GM18909 (cell line): ENCODE measurements around the gene SLC15A3.
"Not testable (repeated sequence)": the region's sequence is repeated elsewhere in the genome, so short reads cannot be mapped to it uniquely, and the experiment has no call there.

ENCODE experiments used
- ATAC-seq: cut with Tn5 transposase; IDR thresholded peaks from one replicate; pipeline ENCODE4 v1.9.1; 2021; ENCODE audit warnings: mild to moderate bottlenecking; ENCODE audit not compliant: unreplicated experiment, poor library complexity

Gene SLC15A3

GRCh38 chr11:60977836-60978235, 25.9 kb upstream of the SLC15A3 start:
- ATAC-seq, result no peak

DNA sequence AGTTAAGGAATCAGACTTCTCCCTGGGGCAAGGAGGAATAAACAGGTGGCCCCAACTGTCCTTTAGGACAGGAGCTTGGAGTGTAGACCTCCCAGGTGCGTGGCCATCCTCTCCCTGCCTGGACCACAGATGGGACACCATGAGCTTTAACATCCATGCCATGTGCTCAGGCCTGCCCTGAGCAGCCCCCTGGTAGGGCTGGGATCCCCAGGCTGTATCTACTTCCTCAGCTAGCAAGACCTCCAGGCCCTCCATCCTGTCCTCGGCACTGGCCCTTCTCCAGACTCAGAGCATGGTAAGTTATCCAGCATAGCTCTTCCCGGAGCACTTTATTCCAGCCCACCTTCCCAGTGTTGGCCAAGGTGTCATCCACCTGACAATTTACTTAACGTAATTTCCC, 25.2 kb upstream of the SLC15A3 start:
- ATAC-seq, result no peak

DNA sequence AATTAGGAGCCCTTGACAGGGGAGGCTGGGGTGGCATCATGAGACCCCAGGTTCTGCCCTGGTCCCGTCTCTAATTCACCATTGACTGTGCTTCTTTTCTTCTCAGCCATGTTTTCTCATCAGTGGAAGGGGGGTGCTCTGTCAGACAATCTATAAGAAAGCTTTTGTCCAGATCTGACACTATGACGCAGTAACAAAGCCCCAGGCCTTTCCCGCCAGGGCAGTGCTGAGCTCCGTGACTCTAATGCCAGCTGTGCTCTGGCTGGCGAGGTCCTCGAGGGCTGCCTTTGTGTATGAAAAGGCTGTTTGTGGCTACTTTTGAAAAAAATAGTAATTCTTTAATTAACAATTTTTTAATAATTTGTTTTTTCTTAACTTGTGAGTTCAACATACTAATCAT, 22.8 kb upstream of the SLC15A3 start:
- no peak for ATAC-seq

GRCh38 chr11:60974316-60974715, 22.3 kb upstream of the SLC15A3 start:
- not testable (repeated sequence) for ATAC-seq

GRCh38 chr11:60973699-60974098, 21.7 kb upstream of the SLC15A3 start:
- ATAC-seq, result no peak

GRCh38 chr11:60972182-60973030, 20.4 kb upstream of the SLC15A3 start:
- ATAC-seq, result no peak

DNA sequence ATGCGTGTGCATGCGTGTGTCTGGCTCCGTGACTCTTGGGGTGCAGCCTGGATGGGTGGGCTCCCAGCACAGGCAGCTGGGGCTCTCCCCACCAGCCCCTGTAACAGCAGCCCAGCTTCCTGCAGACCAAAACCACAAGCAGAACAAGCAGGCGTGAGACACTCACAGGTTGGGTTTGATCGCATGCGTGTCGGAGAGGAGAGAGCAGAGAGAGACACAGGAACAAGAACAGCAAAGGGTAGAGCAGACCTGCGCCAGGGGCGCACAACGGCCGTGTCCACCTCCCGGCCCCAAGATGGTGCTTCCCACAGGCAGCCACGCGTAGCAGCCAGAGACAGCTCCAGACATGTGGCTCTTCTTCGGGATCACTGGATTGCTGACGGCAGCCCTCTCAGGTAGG, 19.5 kb upstream of the SLC15A3 start, which contains the start of gene CD6:
TSS of gene CD6 (plus strand) at position 161 of the 400 bp plus-strand sequence. CDS start at position 347, 186 bp downstream.
- no peak for ATAC-seq

DNA sequence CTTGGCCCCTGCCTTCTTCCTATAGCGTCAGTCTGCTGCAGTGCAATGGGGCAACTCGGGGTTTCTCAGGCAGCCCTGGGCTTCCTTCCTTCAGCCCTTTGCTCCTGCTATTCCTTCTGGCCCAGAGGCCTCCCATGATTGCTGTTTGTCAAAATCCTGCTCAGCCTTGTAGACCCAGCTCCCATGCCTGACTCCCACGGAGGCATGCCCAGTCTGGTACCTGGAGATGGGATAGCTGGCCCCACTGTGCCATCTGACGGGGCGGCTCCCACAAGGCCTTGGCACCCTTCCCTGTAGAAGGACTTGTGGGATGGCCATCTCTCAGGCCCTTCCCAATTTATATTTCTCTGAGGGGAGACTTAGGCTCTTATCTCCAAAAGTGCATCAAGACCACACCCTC, 18.9 kb upstream of the SLC15A3 start:
- no peak for ATAC-seq

GRCh38 chr11:60970369-60970774, 18.4 kb upstream of the SLC15A3 start:
- no peak for ATAC-seq

GRCh38 chr11:60968223-60968622, 16.2 kb upstream of the SLC15A3 start:
- ATAC-seq, result no peak

GRCh38 chr11:60966890-60967289, 14.9 kb upstream of the SLC15A3 start:
- ATAC-seq, result no peak

- no peak for ATAC-seq
Measured at GRCh38 chr11:60964801-60965200, 12.8 kb upstream of the SLC15A3 start.

DNA sequence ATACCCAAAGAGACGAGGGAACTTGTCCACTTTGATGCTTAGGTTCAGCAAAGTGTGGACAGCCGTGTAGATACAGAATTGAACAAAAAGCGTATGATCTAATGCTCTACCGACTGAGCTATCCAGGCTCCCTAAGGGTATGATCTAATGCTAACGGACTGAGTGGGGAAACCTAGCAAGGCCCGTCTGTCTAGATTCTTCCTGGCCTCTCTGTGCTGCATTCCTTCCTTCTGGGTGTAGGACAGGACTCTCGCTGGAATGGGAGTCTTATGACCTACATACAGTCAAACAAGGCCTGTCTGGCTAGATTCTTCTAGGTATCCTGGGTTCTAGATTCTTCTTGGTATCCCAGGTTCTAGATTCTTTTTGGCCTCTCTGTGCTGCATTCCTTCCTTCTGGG, 8.4 kb upstream of the SLC15A3 start:
- ATAC-seq, result no peak

GRCh38 chr11:60959431-60959830, 7.5 kb upstream of the SLC15A3 start:
- ATAC-seq, result no peak

GRCh38 chr11:60957188-60957587, 5.2 kb upstream of the SLC15A3 start:
- ATAC-seq, result no peak

DNA sequence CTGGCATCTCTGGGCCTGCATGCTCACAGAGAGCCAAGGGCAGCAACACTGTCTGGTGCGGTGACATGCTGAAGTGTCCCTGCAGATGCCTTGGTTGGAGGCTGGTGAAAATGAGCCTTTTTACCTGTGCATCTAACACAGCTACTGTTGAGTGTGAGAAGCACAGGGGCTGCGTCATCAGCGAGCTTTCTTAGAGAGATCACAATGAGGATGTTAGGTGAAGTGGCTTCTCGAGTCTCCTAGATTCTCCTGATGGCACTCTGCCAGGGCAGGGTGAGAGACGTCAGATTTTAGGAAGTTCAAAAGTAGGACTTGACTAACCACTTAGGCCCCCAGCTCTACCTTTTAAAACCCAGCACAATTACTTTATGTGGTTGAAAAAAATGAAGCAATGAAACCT, 3.6 kb upstream of the SLC15A3 start:
- ATAC-seq, result no peak

- no peak for ATAC-seq
Measured at GRCh38 chr11:60954421-60954820, 2.4 kb upstream of the SLC15A3 start.

- ATAC-seq, result no peak
Measured at GRCh38 chr11:60953781-60954180, 1.8 kb upstream of the SLC15A3 start.

DNA sequence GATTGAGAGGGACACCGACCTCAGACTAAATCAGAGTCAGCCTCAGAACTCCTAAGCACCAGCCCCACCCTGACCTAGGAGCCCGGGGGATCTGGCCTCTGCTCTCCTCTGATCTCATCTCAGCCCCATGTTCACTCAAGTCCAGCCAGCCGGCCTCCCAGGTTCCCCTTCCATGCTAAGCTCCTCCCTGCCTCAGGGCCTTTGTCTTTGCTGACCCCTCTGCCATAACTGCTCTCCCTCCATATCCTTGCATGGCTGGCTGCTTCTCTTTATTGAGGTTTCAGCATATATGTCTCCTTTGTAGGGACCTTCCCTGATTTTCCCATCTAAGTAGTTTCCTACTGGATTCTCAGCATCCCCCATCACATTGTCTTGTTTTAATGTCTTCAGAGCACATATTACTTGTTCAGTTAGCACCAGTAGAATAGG, 780 bp upstream of the SLC15A3 start:
- no peak for ATAC-seq

DNA sequence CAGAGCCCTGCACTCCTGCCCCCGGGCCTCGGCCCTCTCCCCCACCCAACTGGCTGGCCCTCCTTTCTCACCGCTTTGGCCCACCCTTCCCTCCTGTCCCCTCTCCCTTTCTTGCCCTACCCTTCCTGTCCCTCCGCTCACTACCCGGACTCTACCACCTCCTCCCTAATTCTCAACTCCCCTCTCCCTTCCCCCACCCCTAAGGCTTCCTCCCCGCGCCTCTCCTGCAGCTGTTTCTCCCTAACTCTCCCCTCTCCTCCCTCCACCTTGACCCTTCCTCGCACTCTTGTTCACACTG, 421 bp downstream of the SLC15A3 start:
- no peak for ATAC-seq

- no peak for ATAC-seq
Measured at GRCh38 chr11:60950933-60951605, 907 bp downstream of the SLC15A3 start.

DNA sequence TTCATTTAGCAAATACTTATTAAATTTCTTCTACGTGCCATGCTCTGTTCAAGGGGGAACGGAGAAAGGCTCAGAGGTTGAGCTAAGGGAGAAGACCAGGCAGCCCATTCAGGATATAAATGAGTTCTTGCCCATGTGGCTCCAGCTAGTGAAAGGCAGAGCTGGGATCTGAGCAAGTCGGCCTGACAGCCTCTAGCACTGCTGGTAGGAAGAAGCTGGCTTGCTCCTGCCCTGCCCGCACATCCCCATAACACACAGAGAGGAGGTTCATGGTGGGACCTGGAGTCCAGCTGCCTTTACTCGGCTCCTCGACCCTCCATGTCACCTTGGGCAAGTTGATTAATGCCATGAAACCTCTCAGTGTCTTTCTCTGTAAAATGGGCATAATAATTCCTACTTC, 2.0 kb downstream of the SLC15A3 start:
- ATAC-seq, result no peak
